ENCODE results near the gene TBCD.

DNA sequence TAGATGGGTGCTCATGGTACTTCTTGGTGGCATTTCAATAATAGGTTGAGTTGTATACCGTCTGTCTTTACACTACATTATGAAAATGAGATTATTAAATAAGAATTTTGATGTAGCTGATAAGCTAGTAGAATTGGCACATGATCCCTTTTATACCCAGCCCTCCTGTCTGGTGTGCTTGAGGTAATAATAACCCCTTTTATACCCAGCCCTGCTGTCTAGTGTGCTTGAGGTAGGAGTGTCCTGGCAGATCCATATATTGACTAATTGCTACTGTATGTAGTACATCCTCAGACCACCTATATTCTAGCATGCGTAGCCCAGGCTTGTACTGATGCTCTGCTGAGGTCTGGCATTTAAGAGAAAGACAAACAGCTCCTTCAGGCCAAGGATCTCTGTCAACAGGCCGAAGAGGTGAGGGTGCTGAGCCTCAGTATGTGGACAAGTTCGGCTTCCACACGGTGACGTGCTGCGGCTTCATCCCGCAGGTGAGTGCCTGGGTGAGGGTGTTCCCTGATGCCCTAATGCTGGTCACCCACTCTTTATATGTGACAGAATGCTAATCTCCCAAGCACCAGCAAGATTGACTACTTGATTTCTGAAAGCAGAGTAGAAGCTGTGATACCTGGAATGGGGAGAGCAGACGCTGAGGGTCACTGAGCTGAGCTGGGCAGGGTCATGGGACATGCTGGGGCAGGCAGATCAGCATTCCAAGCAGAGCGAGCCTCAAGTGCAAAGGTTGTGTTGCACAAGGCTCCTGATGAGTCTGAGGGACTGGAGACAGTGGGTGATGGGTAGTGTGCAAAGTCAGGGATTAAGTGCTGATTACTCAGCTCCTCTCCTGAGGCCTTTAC is 10.7 kb upstream of the TBCD start:
- TF ChIP-seq CTCF (IDR thresholded peaks at IDR 0.05; ENCODE audit: insufficient read depth, low read depth, low read length) (no peak), EZH2 (IDR thresholded peaks at IDR 0.05; ENCODE audit: insufficient read depth, low read length) (no peak)
